GM10248 (cell line): ENCODE results near the gene UBE2I.
"Not testable (repeated sequence)": the region's sequence is repeated elsewhere in the genome, so short reads cannot be mapped to it uniquely, and the experiment has no call there.

Experiments used
- CTCF ChIA-PET: fragments of 300-600 bp; sonication (Branson Sonifier 250); formaldehyde crosslinking; extraction: SDS; loops from one replicate; lab custom pipeline; 2021; ENCODE audit warnings: antibody characterized with exemption; lab: Yijun Ruan, JAX
- POLR2A ChIA-PET: fragments of 350-650 bp; sonication (Branson Sonifier 250); formaldehyde crosslinking; extraction: SDS; loops from one replicate; lab custom pipeline; 2020; ENCODE audit warnings: antibody characterized with exemption; lab: Yijun Ruan, JAX
- DNase-seq: peaks from one replicate; pipeline ENCODE4 v3.0.0; 2012; ENCODE audit errors: extremely low spot score
- CTCF ChIP-seq: IDR thresholded peaks from 2 replicates; pipeline ENCODE4 v1.5.1; 2012; ENCODE audit warnings: mild to moderate bottlenecking, low read depth; ENCODE audit errors: extremely low read depth, missing control alignments, control extremely low read depth

UBE2I gene

GRCh38 chr16:1293921-1294656 lies 15.3 kb upstream of the UBE2I start:
- ChIA-PET CTCF (interaction anchor here (1.5 kb wide), 1 partner anchor 10 kb away, joined by 3 read pairs; no protein-coding TSS in a partner anchor), POLR2A (no interaction called here)
- no peak for DNase-seq
- TF ChIP-seq CTCF: no peak

- ChIA-PET POLR2A (no interaction called here), CTCF (interaction anchor here (0.9 kb wide), 1 partner anchor 9 kb away, joined by 3 read pairs; no protein-coding TSS in a partner anchor)
- DNase-seq: no peak
- TF ChIP-seq CTCF: no peak
Measured at GRCh38 chr16:1295465-1295864, 14.0 kb upstream of the UBE2I start.

- CTCF ChIA-PET: interaction anchor here (0.8 kb wide), 1 partner anchor 9 kb away, joined by 3 read pairs; no protein-coding TSS in a partner anchor
- DNase-seq, POLR2A ChIA-PET: not testable (repeated sequence)
Measured at GRCh38 chr16:1296688-1297017, 12.8 kb upstream of the UBE2I start.

- CTCF ChIA-PET: interaction anchor here (0.8 kb wide), 1 partner anchor 9 kb away, joined by 3 read pairs; no protein-coding TSS in a partner anchor
- TF ChIP-seq CTCF: no peak
- DNase-seq: no peak
- POLR2A ChIA-PET: no interaction called here
Measured at GRCh38 chr16:1297018-1297696, 12.3 kb upstream of the UBE2I start.

- POLR2A ChIA-PET: no interaction called here
- CTCF ChIA-PET: interaction anchor here (3.8 kb wide), 1 partner anchor 8 kb away, joined by 13 read pairs; no protein-coding TSS in a partner anchor
- no peak for TF ChIP-seq CTCF
- DNase-seq: no peak
Measured at GRCh38 chr16:1298406-1298805, 11.0 kb upstream of the UBE2I start.

GRCh38 chr16:1299012-1299867 lies 10.2 kb upstream of the UBE2I start:
- ChIA-PET POLR2A (no interaction called here), CTCF (interaction anchor here (2.2 to 3.8 kb wide), 2 partner anchors 9 to 12 kb away, joined by 7 to 13 read pairs; no protein-coding TSS in a partner anchor)
- TF ChIP-seq CTCF: no peak
- no peak for DNase-seq
